Inferior parietal cortex (tissue), 1 donor: ENCODE results near the gene EPC1.
"Not testable (repeated sequence)": the region's sequence is repeated elsewhere in the genome, so short reads cannot be mapped to it uniquely, and the experiment has no call there.

Experiments used
- DNase-seq: peaks from one replicate; pipeline ENCODE4 v3.0.0-alpha.2; 2016; ENCODE audit errors: extremely low spot score

Gene EPC1

GRCh38 chr10:32271617-32272016, 75.3 kb downstream of the EPC1 start:
- DNase-seq = no peak

GRCh38 chr10:32269343-32270100, 77.4 kb downstream of the EPC1 start:
- no peak for DNase-seq

GRCh38 chr10:32268788-32269187, 78.2 kb downstream of the EPC1 start:
- no peak for DNase-seq

- DNase-seq = no peak
These were observed 80.0 kb downstream of the EPC1 start for GRCh38 chr10:32266979-32267378.

GRCh38 chr10:32266566-32266965, 80.4 kb downstream of the EPC1 start:
- no peak for DNase-seq

GRCh38 chr10:32265756-32266155, 81.2 kb downstream of the EPC1 start:
- DNase-seq = no peak

GRCh38 chr10:32263300-32263699, 83.7 kb downstream of the EPC1 start:
- DNase-seq = no peak

- DNase-seq = no peak
These were observed 87.4 kb downstream of the EPC1 start for GRCh38 chr10:32259551-32259950.

- DNase-seq = peak; percentile 82
These were observed 90.1 kb downstream of the EPC1 start for GRCh38 chr10:32256613-32257437.

- DNase-seq = no peak
These were observed 93.1 kb downstream of the EPC1 start for GRCh38 chr10:32253821-32254220.

- no peak for DNase-seq
These were observed 93.7 kb downstream of the EPC1 start for GRCh38 chr10:32253276-32253675.

- DNase-seq = not testable (repeated sequence)
These were observed 96.5 kb downstream of the EPC1 start for GRCh38 chr10:32250489-32250888.

- no peak for DNase-seq
These were observed 100.3 kb downstream of the EPC1 start for GRCh38 chr10:32246685-32247084.

GRCh38 chr10:32245760-32246159, 101.2 kb downstream of the EPC1 start:
- DNase-seq = no peak

- DNase-seq = no peak
These were observed 102.3 kb downstream of the EPC1 start for GRCh38 chr10:32244421-32245207.

- no peak for DNase-seq
These were observed 102.9 kb downstream of the EPC1 start for GRCh38 chr10:32244011-32244410.

GRCh38 chr10:32241946-32242345, 105.0 kb downstream of the EPC1 start:
- DNase-seq = no peak

GRCh38 chr10:32240471-32240870, 106.5 kb downstream of the EPC1 start:
- DNase-seq = no peak

GRCh38 chr10:32239769-32240168, 107.2 kb downstream of the EPC1 start:
- DNase-seq = no peak

GRCh38 chr10:32237644-32238345, 109.2 kb downstream of the EPC1 start:
- DNase-seq = no peak

- DNase-seq = no peak
These were observed 112.5 kb downstream of the EPC1 start for GRCh38 chr10:32234471-32234870.

- DNase-seq = not testable (repeated sequence)
These were observed 113.6 kb downstream of the EPC1 start for GRCh38 chr10:32233375-32233774.
